Astrocyte (in vitro differentiated cells and primary cell): Measurements from ENCODE around the gene CPNE6.

Source experiments
- CTCF ChIP-seq: IDR thresholded peaks from 2 replicates; pipeline ENCODE4 v1.5.1; 2011; ENCODE audit warnings: low read depth, mild to moderate bottlenecking, inconsistent platforms, low read length, moderate library complexity; ENCODE audit not compliant: insufficient read depth
- EZH2 ChIP-seq: IDR thresholded peaks from 2 replicates; pipeline ENCODE4 v1.6.1; 2012; ENCODE audit warnings: mild to moderate bottlenecking, low read length, inconsistent platforms; ENCODE audit not compliant: insufficient read depth

- TF ChIP-seq CTCF, result no peak
- TF ChIP-seq EZH2, result no peak
These were observed 55.6 kb downstream of the CPNE6 start for GRCh38 chr14:24126939-24127338.
